Natural killer cell (primary cell): ENCODE results near the gene SCO1. TPM values are rescaled to one million over a fixed set of nuclear protein-coding genes. Genes with fewer than 3 reads are reported as not detected.
A peak's percentile ranks its signal among the peaks of the same experiment; 100 is the strongest.

Experiments used
- ATAC-seq, 3 donors: fragments of 150-1000 bp in 2 of 3; fragments of 200-7000 bp in 1 of 3; cut with Tn5 transposase; 1 replicate in 1 of 3; 2 replicates in 2 of 3; pipeline ENCODE4 v1.10.0; 2021; ENCODE audit warnings: mild to moderate bottlenecking in 2 of 3, moderate library complexity in 2 of 3
- DNase-seq, 2 donors: peaks; one replicate each; pipeline versions ENCODE4 v3.0.0 to v3.0.0-alpha.2; 2013 to 2021; ENCODE audit warnings: mixed read lengths in 1 of 2
- H3K27ac ChIP-seq: one replicate; pipeline ENCODE4 v1.5.1; 2013; ENCODE audit warnings: mild to moderate bottlenecking, low read length
- H3K27me3 ChIP-seq: one replicate; pipeline ENCODE4 v1.6.1; 2013; ENCODE audit warnings: low read length; ENCODE audit not compliant: control insufficient read depth, insufficient read depth
- H3K36me3 ChIP-seq: one replicate; pipeline ENCODE4 v1.6.1; 2013; ENCODE audit warnings: low read length; ENCODE audit not compliant: control insufficient read depth, insufficient read depth
- H3K4me1 ChIP-seq: one replicate; pipeline ENCODE4 v1.6.1; 2013; ENCODE audit warnings: low read length; ENCODE audit not compliant: control insufficient read depth, insufficient read depth
- H3K4me3 ChIP-seq: one replicate; pipeline ENCODE4 v1.5.1; 2013; ENCODE audit warnings: low read length
- H3K9me3 ChIP-seq: one replicate; pipeline ENCODE4 v1.6.1; 2013; ENCODE audit warnings: low read length; ENCODE audit not compliant: control insufficient read depth, insufficient read depth
- H3K27ac Mint-ChIP-seq, 2 donors: one replicate each; pipeline ENCODE4 v1.8.0; 2022; ENCODE audit warnings: mild to moderate bottlenecking in 2 of 2, mixed read lengths in 2 of 2, moderate library complexity in 1 of 2
- H3K27me3 Mint-ChIP-seq, 2 donors: one replicate each; pipeline ENCODE4 v1.8.0; 2022; ENCODE audit warnings: low read depth in 2 of 2, mixed read lengths in 2 of 2
- H3K36me3 Mint-ChIP-seq: one replicate; pipeline ENCODE4 v1.8.0; 2022; ENCODE audit warnings: mixed read lengths
- H3K4me1 Mint-ChIP-seq, 2 donors: one replicate each; pipeline ENCODE4 v1.8.0; 2022; ENCODE audit warnings: mixed read lengths in 2 of 2
- H3K4me3 Mint-ChIP-seq: one replicate; pipeline ENCODE4 v1.8.0; 2022; ENCODE audit warnings: mild to moderate bottlenecking, moderate library complexity, mixed read lengths
- H3K9me3 Mint-ChIP-seq, 2 donors: one replicate each; pipeline ENCODE4 v1.8.0; 2022; ENCODE audit warnings: mixed read lengths in 2 of 2
- WGBS: methylation state at CpG from one replicate; pipeline ENCODE4 v1.1.7; 2013; ENCODE audit warnings: missing lambda C conversion rate; ENCODE audit not compliant: insufficient coverage; 5-methylcytosine and 5-hydroxymethylcytosine counted together
- intact Hi-C: fragments of 100-400 bp; cut with micrococcal nuclease; formaldehyde crosslinking; loops from one replicate; pipeline ENCODE4 v1.14.2; 2022
- total RNA-seq, 4 donors: library from RNA; stranded (reverse); fragments of 120-200 nt in 1 of 4; gene quantifications; one replicate each; pipeline versions ENCODE4 v1.2.3 to v1.2.4, GENCODE V29; 2013 to 2022
- TF ChIP-seq, protein P1 (sequence below): fragments of 200-600 bp; IDR thresholded peaks from one replicate; pipeline ENCODE4 v1.8.0; 2022; ENCODE audit warnings: antibody characterized with exemption

SCO1 gene
- total RNA-seq, 3 donors from 2014 or later (not counting 1 experiment from before 2014, with no cell fraction given), result 13.4 to 22.9 (median 18.8) TPM

GRCh38 chr17:10653987-10654386, 43.3 kb downstream of the SCO1 start:
- no peaks in the 10 kb centered on the region for H3K27me3 Mint-ChIP-seq
- no peaks in the 10 kb centered on the region for H3K36me3 ChIP-seq
- no peak overlapping the region for H3K27ac Mint-ChIP-seq
- WGBS, result 83% methylated on average over 5 of the region's 5 CpGs
- peaks cover 23 to 37% of the 10 kb centered on the region in 2 donors for H3K4me1 Mint-ChIP-seq
- DNase-seq (no peak), ATAC-seq (no peak)
- intact Hi-C loops, result no loop called here
- H3K4me1 ChIP-seq, result peaks cover 15% of the 10 kb centered on the region
- peaks cover under 1% of the 10 kb centered on the region for H3K36me3 Mint-ChIP-seq
- no peaks in the 10 kb centered on the region for H3K9me3 Mint-ChIP-seq
- TF ChIP-seq, protein P1, sequence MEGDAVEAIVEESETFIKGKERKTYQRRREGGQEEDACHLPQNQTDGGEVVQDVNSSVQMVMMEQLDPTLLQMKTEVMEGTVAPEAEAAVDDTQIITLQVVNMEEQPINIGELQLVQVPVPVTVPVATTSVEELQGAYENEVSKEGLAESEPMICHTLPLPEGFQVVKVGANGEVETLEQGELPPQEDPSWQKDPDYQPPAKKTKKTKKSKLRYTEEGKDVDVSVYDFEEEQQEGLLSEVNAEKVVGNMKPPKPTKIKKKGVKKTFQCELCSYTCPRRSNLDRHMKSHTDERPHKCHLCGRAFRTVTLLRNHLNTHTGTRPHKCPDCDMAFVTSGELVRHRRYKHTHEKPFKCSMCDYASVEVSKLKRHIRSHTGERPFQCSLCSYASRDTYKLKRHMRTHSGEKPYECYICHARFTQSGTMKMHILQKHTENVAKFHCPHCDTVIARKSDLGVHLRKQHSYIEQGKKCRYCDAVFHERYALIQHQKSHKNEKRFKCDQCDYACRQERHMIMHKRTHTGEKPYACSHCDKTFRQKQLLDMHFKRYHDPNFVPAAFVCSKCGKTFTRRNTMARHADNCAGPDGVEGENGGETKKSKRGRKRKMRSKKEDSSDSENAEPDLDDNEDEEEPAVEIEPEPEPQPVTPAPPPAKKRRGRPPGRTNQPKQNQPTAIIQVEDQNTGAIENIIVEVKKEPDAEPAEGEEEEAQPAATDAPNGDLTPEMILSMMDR, result no peak
- no peak overlapping the region for H3K4me3 ChIP-seq
- H3K27me3 ChIP-seq, result no peaks in the 10 kb centered on the region
- no peak overlapping the region for H3K27ac ChIP-seq
- no peak overlapping the region for H3K4me3 Mint-ChIP-seq
- no peaks in the 10 kb centered on the region for H3K9me3 ChIP-seq

DNA sequence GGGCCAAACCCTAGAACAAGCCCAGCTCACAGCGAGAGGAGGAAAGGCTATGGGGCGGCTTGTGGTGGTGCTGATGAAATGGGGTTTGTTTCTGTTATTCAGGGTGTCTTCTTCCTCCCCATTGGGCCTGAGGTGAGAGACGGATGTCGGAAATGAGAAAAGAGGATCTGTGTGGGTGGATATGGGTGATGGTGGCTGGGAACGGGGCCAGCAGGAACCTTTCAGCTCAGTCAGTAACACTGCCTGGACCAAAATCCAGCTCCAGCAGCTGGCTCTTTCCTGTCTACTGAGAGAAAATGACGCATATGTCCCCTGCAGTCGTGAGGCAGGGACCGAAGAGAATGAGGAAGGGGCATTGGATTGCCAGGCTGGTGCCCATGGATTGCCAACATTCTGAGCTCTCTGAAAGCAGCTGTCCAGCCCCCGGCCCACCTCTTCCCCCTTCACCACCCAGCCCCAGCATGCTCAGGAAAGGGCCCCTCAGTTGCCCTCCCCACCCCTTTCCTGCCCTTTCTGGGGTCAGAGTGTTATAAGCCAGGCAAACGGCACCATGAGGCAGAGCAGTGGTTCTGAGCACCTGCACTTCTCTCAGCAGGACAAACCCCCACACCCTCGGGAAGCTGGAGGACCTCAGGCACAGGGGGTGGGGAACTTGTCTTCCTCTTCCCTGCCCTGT, 44.2 kb downstream of the SCO1 start:
- peak overlapping the region; percentile 45 to 69 for H3K27ac Mint-ChIP-seq
- ATAC-seq (peak; percentile 42 to 71 (median 50)), DNase-seq (peak in 1 of 2 donors; percentile 12)
- TF ChIP-seq, protein P1, result no peak
- Histone ChIP-seq H3K4me1 (peaks cover 15% of the 10 kb centered on the region), H3K9me3 (no peaks in the 10 kb centered on the region), H3K27ac (no peak overlapping the region), H3K4me3 (no peak overlapping the region), H3K36me3 (no peaks in the 10 kb centered on the region), H3K27me3 (no peaks in the 10 kb centered on the region)
- H3K27me3 Mint-ChIP-seq, result no peaks in the 10 kb centered on the region
- no peaks in the 10 kb centered on the region for H3K36me3 Mint-ChIP-seq
- 12% methylated on average over 11 of the region's 11 CpGs for WGBS
- H3K9me3 Mint-ChIP-seq, result no peaks in the 10 kb centered on the region
- peaks cover 25 to 44% of the 10 kb centered on the region in 2 donors for H3K4me1 Mint-ChIP-seq
- intact Hi-C loops, result no loop called here
- H3K4me3 Mint-ChIP-seq, result peak overlapping the region; percentile 35

DNA sequence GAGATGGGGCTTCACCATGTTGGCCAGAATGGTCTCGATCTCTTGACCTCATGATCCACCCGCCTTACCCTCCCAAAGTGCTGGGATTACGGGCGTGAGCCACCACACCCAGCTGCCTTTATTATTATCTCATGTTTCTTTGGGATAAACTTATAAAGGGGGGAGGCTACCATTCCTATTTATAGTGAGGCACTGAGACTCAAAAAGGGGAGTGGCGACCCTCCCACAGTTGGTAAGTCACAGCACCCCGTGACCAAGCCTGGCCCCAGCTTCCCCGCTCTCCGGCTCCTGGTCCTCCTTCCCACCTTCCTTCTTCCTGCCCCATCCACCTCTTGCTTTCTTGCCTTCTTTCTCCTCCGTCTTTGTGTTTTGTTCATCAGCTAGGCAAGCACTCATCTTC, 45.4 kb downstream of the SCO1 start:
- 80% methylated on average over 9 of the region's 9 CpGs for WGBS
- H3K27me3 Mint-ChIP-seq, result no peaks in the 10 kb centered on the region
- Histone ChIP-seq H3K27ac (no peak overlapping the region), H3K27me3 (no peaks in the 10 kb centered on the region), H3K36me3 (no peaks in the 10 kb centered on the region), H3K4me1 (peaks cover 15% of the 10 kb centered on the region), H3K9me3 (no peaks in the 10 kb centered on the region), H3K4me3 (no peak overlapping the region)
- DNase-seq (no peak), ATAC-seq (no peak)
- TF ChIP-seq, protein P1, result no peak
- intact Hi-C loops, result no loop called here
- no peak overlapping the region for H3K4me3 Mint-ChIP-seq
- H3K4me1 Mint-ChIP-seq, result peaks cover 25 to 47% of the 10 kb centered on the region in 2 donors
- no peaks in the 10 kb centered on the region for H3K9me3 Mint-ChIP-seq
- H3K36me3 Mint-ChIP-seq, result no peaks in the 10 kb centered on the region
- H3K27ac Mint-ChIP-seq, result peak overlapping the region in 1 of 2 donors; percentile 23

DNA sequence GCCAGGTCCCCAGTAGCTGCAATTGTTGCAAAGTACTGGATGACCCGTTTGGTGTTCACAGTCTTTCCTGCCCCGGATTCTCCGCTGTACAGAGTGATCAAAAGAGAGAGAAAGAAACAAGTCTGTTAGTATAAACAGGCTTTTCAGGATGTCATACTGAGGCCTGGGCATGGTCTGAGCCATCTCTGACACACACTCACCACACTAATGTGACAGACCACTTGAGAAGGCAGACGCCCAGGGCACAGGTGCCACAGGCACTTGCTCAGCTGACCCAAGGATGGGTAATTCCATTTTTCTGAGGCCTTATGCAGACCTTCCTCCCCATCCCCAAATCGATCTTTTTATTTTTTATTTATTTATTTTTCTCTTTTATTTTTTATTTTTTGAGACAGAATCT, 47.7 kb downstream of the SCO1 start:
- peaks cover 25 to 47% of the 10 kb centered on the region in 2 donors for H3K4me1 Mint-ChIP-seq
- no peak overlapping the region for H3K4me3 ChIP-seq
- intact Hi-C loops, result loop anchor here (5.0 kb wide), 1 partner anchor 33 kb away; no protein-coding TSS in a partner anchor
- H3K9me3 ChIP-seq, result no peaks in the 10 kb centered on the region
- no peaks in the 10 kb centered on the region for H3K36me3 Mint-ChIP-seq
- peak overlapping the region; percentile 42 for H3K27ac ChIP-seq
- peaks cover 15% of the 10 kb centered on the region for H3K4me1 ChIP-seq
- peak overlapping the region; percentile 58 for H3K4me3 Mint-ChIP-seq
- no peaks in the 10 kb centered on the region for H3K36me3 ChIP-seq
- no peaks in the 10 kb centered on the region for H3K27me3 ChIP-seq
- 82% methylated on average over 4 of the region's 5 CpGs for WGBS
- TF ChIP-seq, protein P1, result no peak
- no peaks in the 10 kb centered on the region for H3K27me3 Mint-ChIP-seq
- H3K9me3 Mint-ChIP-seq, result no peaks in the 10 kb centered on the region
- DNase-seq, result no peak
- peak overlapping the region; percentile 72 to 91 for H3K27ac Mint-ChIP-seq
- ATAC-seq, result peak; percentile 64 to 83 (median 70)
